Colon (tissue), 2 donors: ENCODE measurements around the gene S100A7.

ENCODE experiments used
- FAIRE-seq: peaks from 2 replicates; lab custom pipeline; 2012; peaks lifted over from hg19 to GRCh38; lab: Jason Lieb, UNC
- donor health status: control.
- donor health status: control.

Gene S100A7

GRCh38 chr1:153460551-153460950, at the start of gene S100A7:
TSS of gene S100A7 (minus strand) at chr1:153460651. CDS start at chr1:153459013, 1,638 bp downstream.
- no peak for FAIRE-seq

- no peak for FAIRE-seq
Observed at GRCh38 chr1:153509729-153510354, 49.4 kb upstream of the S100A7 start.

GRCh38 chr1:153509036-153509435, 48.6 kb upstream of the S100A7 start:
- FAIRE-seq: no peak

- FAIRE-seq: no peak
Observed at GRCh38 chr1:153507926-153508583, 47.6 kb upstream of the S100A7 start.

- FAIRE-seq: no peak
Observed at GRCh38 chr1:153506831-153507413, 46.5 kb upstream of the S100A7 start.

GRCh38 chr1:153506386-153506785, 45.9 kb upstream of the S100A7 start:
- no peak for FAIRE-seq

GRCh38 chr1:153505576-153505975, 45.1 kb upstream of the S100A7 start:
- FAIRE-seq: no peak

- no peak for FAIRE-seq
Observed at GRCh38 chr1:153503766-153504165, 43.3 kb upstream of the S100A7 start.

- no peak for FAIRE-seq
Observed at GRCh38 chr1:153498746-153499145, 38.3 kb upstream of the S100A7 start.

GRCh38 chr1:153495536-153495935, 35.1 kb upstream of the S100A7 start:
- FAIRE-seq: no peak

- FAIRE-seq: no peak
Observed at GRCh38 chr1:153494976-153495535, 34.6 kb upstream of the S100A7 start.

- no peak for FAIRE-seq
Observed at GRCh38 chr1:153493343-153493960, 33.0 kb upstream of the S100A7 start.

GRCh38 chr1:153490272-153491051, 30.0 kb upstream of the S100A7 start:
- FAIRE-seq: no peak

GRCh38 chr1:153488731-153489130, 28.3 kb upstream of the S100A7 start:
- no peak for FAIRE-seq

GRCh38 chr1:153487707-153488106, 27.3 kb upstream of the S100A7 start:
- no peak for FAIRE-seq

GRCh38 chr1:153485863-153486262, 25.4 kb upstream of the S100A7 start:
- no peak for FAIRE-seq

GRCh38 chr1:153483776-153484175, 23.3 kb upstream of the S100A7 start:
- no peak for FAIRE-seq

- FAIRE-seq: no peak
Observed at GRCh38 chr1:153481124-153481523, 20.7 kb upstream of the S100A7 start.

GRCh38 chr1:153478692-153479618, 18.5 kb upstream of the S100A7 start:
- no peak for FAIRE-seq

- no peak for FAIRE-seq
Observed at GRCh38 chr1:153478047-153478691, 17.7 kb upstream of the S100A7 start.
